Transverse colon (tissue), 4 donors: ENCODE data around the gene ACSF3.

Experiments used
- POLR2AphosphoS5 ChIP-seq, 3 donors: sonication (generic); formaldehyde crosslinking; IDR thresholded peaks; one replicate each; pipeline ENCODE4 v1.6.1; 2016; ENCODE audit warnings: antibody characterized with exemption in 3 of 3
- TF ChIP-seq, protein P1 (sequence below), 5 experiments: fragments of 200-600 bp in 3 of 5; fragments of 450-650 bp in 2 of 5; sonication (generic) in 3 of 5; IDR thresholded peaks; 1 replicate in 2 of 5; 2 replicates in 3 of 5; pipeline ENCODE4 v1.5.1; 2016 to 2017; ENCODE audit warnings: antibody characterized with exemption in 5 of 5, inconsistent platforms in 3 of 5, mild to moderate bottlenecking in 2 of 5, moderate library complexity in 1 of 5

DNA sequence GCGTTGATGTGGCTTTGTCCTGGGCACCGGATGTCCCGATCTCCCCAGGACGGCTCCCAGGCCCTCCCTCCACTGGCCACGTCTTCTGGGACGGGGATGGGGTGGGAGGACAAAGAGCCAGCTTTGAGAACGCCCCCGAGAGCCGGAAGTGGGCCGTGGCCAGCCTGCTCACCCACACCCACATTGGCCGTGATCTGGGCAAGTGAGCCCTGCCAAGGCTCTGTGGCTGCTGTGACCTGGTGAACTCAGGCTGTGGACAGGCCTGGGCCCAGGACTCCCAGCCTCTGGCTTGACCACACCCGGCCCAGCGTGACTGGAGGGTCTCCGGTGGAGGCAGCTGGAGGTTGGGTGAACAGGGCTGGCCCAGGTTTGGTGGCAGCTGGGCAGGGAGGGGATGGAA, 81.2 kb downstream of the ACSF3 start:
- TF ChIP-seq, protein P1, sequence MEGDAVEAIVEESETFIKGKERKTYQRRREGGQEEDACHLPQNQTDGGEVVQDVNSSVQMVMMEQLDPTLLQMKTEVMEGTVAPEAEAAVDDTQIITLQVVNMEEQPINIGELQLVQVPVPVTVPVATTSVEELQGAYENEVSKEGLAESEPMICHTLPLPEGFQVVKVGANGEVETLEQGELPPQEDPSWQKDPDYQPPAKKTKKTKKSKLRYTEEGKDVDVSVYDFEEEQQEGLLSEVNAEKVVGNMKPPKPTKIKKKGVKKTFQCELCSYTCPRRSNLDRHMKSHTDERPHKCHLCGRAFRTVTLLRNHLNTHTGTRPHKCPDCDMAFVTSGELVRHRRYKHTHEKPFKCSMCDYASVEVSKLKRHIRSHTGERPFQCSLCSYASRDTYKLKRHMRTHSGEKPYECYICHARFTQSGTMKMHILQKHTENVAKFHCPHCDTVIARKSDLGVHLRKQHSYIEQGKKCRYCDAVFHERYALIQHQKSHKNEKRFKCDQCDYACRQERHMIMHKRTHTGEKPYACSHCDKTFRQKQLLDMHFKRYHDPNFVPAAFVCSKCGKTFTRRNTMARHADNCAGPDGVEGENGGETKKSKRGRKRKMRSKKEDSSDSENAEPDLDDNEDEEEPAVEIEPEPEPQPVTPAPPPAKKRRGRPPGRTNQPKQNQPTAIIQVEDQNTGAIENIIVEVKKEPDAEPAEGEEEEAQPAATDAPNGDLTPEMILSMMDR (IDR thresholded peaks at IDR 0.05): no peak
- no peak for TF ChIP-seq POLR2AphosphoS5 (IDR thresholded peaks at IDR 0.05)
